ENCODE measurements around the gene JOSD2. TPM values are rescaled to one million over a fixed set of nuclear protein-coding genes. Genes with fewer than 3 reads are reported as not detected.

JOSD2 gene
- total and polyA plus RNA-seq, 4 experiments from 2014 or later: 22.4 to 35.8 (median 28.7) TPM

DNA sequence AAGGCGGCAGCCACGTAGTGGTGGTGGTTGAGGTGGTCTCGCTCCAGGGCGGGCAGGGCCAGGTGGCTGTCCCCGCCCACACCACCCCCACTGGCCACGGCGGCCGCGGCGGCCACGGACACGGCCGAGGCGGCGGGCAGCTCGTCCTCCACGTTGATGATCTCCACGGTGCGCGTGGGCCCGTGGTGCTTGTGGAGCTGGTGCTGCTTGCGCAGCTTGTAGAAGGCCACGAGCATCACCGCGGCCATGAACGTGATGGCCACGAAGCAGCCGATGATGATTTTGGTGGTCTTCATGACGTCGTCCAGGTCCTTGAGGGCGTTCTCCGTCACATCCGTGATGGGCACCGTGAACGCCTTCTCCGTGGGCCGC lies 6.7 kb upstream of the JOSD2 start:
- Mint-ChIP-seq H3K27me3 (peaks cover 0 to 4% of the 10 kb centered on the region in 2 donors), H3K9me3 (no peaks in the 10 kb centered on the region), H3K27ac (no peak overlapping the region), H3K4me3 (no peak overlapping the region), H3K36me3 (no peaks in the 10 kb centered on the region), H3K4me1 (peaks cover 0 to 6% (median 0%) of the 10 kb centered on the region in 4 donors)
- intact Hi-C loops (cut with micrococcal nuclease): no loop called here
- Histone ChIP-seq H3K27ac (ENCODE audit: low read depth, low read length) (no peak overlapping the region), H3K9me3 (ENCODE audit: control insufficient read depth in 1 of 2, low read length in 2 of 2) (no peaks in the 10 kb centered on the region), H3K27me3 (ENCODE audit: insufficient read depth, low read length) (no peaks in the 10 kb centered on the region), H3K4me3 (ENCODE audit: low read length in 2 of 2) (no peak overlapping the region), H3K4me1 (ENCODE audit: insufficient read depth, low read length) (no peaks in the 10 kb centered on the region), H3K36me3 (ENCODE audit: insufficient read depth, low read length) (no peaks in the 10 kb centered on the region)
- peak in 1 of 5 donors; percentile 13 for DNase-seq
- ChIA-PET POLR2A (ENCODE audit: partially characterized antibody) (no interaction called here), CTCF (ENCODE audit: partially characterized antibody) (no interaction called here)

DNA sequence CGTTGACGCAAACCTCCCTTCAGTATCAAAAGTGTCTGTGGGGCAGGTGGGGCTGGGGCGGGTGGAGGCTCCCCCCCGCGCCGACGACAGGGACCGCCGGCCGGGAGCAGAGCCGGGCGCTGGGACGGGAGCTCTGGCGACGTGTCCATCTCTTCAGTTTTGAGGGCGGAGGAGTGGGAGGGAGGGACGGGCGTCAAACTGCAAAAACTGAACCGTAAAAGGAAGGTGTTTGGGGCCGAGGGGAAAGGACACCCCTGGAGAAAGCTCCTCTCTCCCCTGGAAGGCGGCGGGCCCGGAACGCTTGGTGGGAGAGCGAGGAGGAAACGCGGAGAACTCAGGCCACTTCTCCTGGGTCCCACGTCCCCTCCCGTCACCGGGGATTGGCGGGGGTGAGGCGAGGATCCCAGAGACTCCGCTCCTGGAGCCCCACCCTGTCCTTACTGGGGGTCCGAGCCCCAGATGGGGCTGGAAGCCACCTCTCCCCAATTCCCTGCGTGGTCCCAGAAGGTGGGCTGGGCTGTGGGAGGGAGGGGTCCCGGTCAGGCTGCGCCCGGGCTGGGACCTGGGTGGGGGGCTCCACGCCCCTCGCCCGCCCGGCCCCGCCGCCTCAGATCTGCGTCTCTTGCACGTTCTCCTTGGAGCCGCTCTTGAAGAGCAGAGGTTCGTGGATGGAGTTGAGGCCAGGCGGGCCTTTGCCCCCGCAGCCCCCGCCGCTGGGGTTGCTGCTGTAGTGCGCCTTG lies 6.1 kb upstream of the JOSD2 start:
- no peak overlapping the region for H3K27ac Mint-ChIP-seq
- peak in 1 of 5 donors; percentile 17 for DNase-seq
- CTCF ChIA-PET (ENCODE audit: partially characterized antibody): no interaction called here
- Histone ChIP-seq H3K36me3 (ENCODE audit: insufficient read depth, low read length) (no peaks in the 10 kb centered on the region), H3K27ac (ENCODE audit: low read depth, low read length) (no peak overlapping the region), H3K4me1 (ENCODE audit: insufficient read depth, low read length) (no peaks in the 10 kb centered on the region), H3K4me3 (ENCODE audit: low read length in 2 of 2) (no peak overlapping the region), H3K27me3 (ENCODE audit: insufficient read depth, low read length) (no peaks in the 10 kb centered on the region), H3K9me3 (ENCODE audit: control insufficient read depth in 1 of 2, low read length in 2 of 2) (no peaks in the 10 kb centered on the region)
- intact Hi-C loops (cut with micrococcal nuclease): no loop called here
- H3K9me3 Mint-ChIP-seq: no peaks in the 10 kb centered on the region
- POLR2A ChIA-PET (ENCODE audit: partially characterized antibody): no interaction called here
- peaks cover 0 to 6% (median 0%) of the 10 kb centered on the region in 4 donors for H3K4me1 Mint-ChIP-seq
- peaks cover 0 to 4% of the 10 kb centered on the region in 2 donors for H3K27me3 Mint-ChIP-seq
- no peak overlapping the region for H3K4me3 Mint-ChIP-seq
- no peaks in the 10 kb centered on the region for H3K36me3 Mint-ChIP-seq

DNA sequence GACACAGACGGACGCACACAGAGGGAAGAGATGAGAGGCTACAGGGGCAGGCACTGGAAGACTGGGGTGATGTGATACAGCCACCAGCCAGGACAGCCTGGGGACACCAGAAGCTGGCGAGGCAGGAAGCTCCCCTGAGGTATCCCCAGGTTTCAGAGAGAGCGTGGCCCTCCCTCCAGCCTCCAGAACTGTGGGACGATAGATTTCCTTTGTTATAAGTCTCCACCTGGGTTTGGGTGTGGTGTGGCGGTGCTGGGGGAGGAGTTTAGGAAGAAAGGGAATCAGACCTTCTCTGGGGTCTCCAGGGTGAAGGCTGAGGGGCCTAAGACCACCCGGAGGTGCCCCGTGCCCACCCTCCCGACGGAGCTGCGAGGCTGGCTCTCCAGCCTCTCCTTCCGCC lies 5.5 kb upstream of the JOSD2 start:
- H3K4me1 Mint-ChIP-seq: peaks cover 2 to 11% (median 4%) of the 10 kb centered on the region in 4 donors
- no peak overlapping the region for H3K27ac ChIP-seq (ENCODE audit: low read depth, low read length)
- CTCF ChIA-PET (ENCODE audit: partially characterized antibody): no interaction called here

DNA sequence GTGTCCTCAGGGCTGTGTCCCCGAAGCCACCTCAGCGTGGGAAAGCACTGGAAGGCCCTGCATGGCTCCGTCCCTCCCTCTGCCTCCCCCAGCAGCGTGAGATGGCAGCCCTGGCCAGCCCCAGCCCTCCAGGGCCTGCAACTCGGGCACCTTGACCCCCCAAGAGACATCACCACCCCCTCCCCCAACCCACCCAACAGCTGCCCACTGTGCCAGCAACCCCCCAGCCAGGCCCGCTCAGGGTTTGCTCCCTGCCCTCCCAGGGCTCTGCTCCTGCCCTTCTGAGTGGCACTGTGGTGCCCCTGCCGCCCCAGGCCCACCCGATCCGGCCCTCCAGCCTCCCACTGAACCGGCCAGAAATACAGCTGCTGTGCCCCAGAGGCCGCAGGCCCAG lies 4.2 kb upstream of the JOSD2 start:
- DNase-seq: peak in 1 of 5 donors; percentile 10
- H3K36me3 ChIP-seq (ENCODE audit: insufficient read depth, low read length): no peaks in the 10 kb centered on the region
- CTCF ChIA-PET (ENCODE audit: partially characterized antibody): no interaction called here

More for the DNA sequence above, 5.5 kb upstream of the JOSD2 start:
- Mint-ChIP-seq H3K4me3 (no peak overlapping the region), H3K36me3 (peaks cover 0 to under 1% of the 10 kb centered on the region in 2 donors), H3K9me3 (no peaks in the 10 kb centered on the region), H3K27ac (no peak overlapping the region), H3K27me3 (peaks cover 0 to 5% of the 10 kb centered on the region in 2 donors)
- POLR2A ChIA-PET (ENCODE audit: partially characterized antibody): no interaction called here
- H3K4me1 ChIP-seq (ENCODE audit: insufficient read depth, low read length): peaks cover 4% of the 10 kb centered on the region
- no peaks in the 10 kb centered on the region for H3K36me3 ChIP-seq (ENCODE audit: insufficient read depth, low read length)
- H3K27me3 ChIP-seq (ENCODE audit: insufficient read depth, low read length): no peaks in the 10 kb centered on the region
- intact Hi-C loops (cut with micrococcal nuclease): no loop called here
- H3K9me3 ChIP-seq (ENCODE audit: control insufficient read depth in 1 of 2, low read length in 2 of 2): no peaks in the 10 kb centered on the region
- DNase-seq: peak in 1 of 5 donors; percentile 1
- no peak overlapping the region for H3K4me3 ChIP-seq (ENCODE audit: low read length in 2 of 2)

DNA sequence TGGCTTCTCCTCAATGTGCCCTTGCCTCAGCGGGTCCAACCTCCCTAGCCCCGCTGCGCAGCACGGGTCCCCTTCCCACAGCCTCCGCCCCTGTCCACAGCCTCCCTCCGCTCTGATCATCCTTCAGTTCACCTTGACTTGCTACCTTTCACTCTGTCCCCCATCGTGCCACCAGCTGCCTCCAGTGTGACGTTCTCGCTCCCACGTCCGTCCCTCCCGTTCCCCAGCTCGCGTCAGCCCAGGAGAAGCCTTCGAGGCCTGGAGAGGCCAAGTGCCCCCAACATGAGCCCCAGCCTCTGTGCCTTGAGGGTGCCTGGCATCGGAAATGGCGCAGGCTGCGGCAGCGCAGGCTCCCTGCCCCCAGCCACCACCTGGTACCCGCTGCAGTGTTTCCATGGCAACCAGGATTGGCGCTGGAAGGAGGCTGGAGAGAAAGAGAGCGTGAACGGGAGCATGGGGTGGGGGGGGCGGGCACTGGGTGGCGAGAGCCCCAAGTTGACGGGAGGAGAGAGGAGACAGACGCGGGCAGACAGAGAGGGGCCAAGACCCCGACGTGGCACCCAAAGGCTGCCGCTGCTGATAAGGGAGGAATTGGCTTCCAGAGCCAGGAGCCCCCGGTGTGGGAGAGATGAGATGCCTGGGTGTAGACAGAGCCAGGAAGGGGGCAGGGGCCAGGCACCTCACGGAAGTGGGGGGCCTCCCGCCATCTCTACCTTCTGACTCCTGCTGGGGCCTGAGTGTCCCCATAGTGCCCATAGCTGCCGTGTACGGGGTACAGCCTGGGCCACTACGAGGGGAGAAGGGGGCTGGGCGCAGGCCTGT lies 3.6 kb upstream of the JOSD2 start:
- ChIA-PET CTCF (ENCODE audit: partially characterized antibody) (no interaction called here), POLR2A (ENCODE audit: partially characterized antibody) (no interaction called here)
- H3K4me1 ChIP-seq (ENCODE audit: insufficient read depth, low read length): peaks cover 13% of the 10 kb centered on the region
- H3K4me1 Mint-ChIP-seq: peaks cover 7 to 23% (median 14%) of the 10 kb centered on the region in 4 donors
- peaks cover 0 to 3% (median 0%) of the 10 kb centered on the region in 8 donors for H3K9me3 Mint-ChIP-seq
- intact Hi-C loops (cut with micrococcal nuclease): no loop called here
- H3K9me3 ChIP-seq (ENCODE audit: control insufficient read depth in 1 of 2, low read length in 2 of 2): no peaks in the 10 kb centered on the region
- H3K4me3 ChIP-seq (ENCODE audit: low read length in 2 of 2): no peak overlapping the region
- peak in 1 of 5 donors; percentile 42 for DNase-seq
- H3K27me3 ChIP-seq (ENCODE audit: insufficient read depth, low read length): no peaks in the 10 kb centered on the region
- peak overlapping the region in 3 of 8 donors; percentile 12 to 48 (median 24) for H3K4me3 Mint-ChIP-seq
- H3K27ac ChIP-seq (ENCODE audit: low read depth, low read length): no peak overlapping the region
- peak overlapping the region in 2 of 7 donors; percentile 75 to 76 for H3K27ac Mint-ChIP-seq
- peaks cover 0 to 4% of the 10 kb centered on the region in 2 donors for H3K36me3 Mint-ChIP-seq
- peaks cover 0 to 9% of the 10 kb centered on the region in 2 donors for H3K27me3 Mint-ChIP-seq
- no peaks in the 10 kb centered on the region for H3K36me3 ChIP-seq (ENCODE audit: insufficient read depth, low read length)

More for the DNA sequence above, 4.2 kb upstream of the JOSD2 start:
- H3K27me3 Mint-ChIP-seq: peaks cover 0 to 9% of the 10 kb centered on the region in 2 donors
- Histone ChIP-seq H3K27ac (ENCODE audit: low read depth, low read length) (no peak overlapping the region), H3K4me3 (ENCODE audit: low read length in 2 of 2) (no peak overlapping the region), H3K27me3 (ENCODE audit: insufficient read depth, low read length) (no peaks in the 10 kb centered on the region), H3K9me3 (ENCODE audit: control insufficient read depth in 1 of 2, low read length in 2 of 2) (no peaks in the 10 kb centered on the region), H3K4me1 (ENCODE audit: insufficient read depth, low read length) (peaks cover 11% of the 10 kb centered on the region)
- POLR2A ChIA-PET (ENCODE audit: partially characterized antibody): no interaction called here
- intact Hi-C loops (cut with micrococcal nuclease): no loop called here
- H3K4me1 Mint-ChIP-seq: peaks cover 7 to 23% (median 14%) of the 10 kb centered on the region in 4 donors
- H3K4me3 Mint-ChIP-seq: no peak overlapping the region
- H3K9me3 Mint-ChIP-seq: peaks cover 0 to 3% (median 0%) of the 10 kb centered on the region in 8 donors
- no peak overlapping the region for H3K27ac Mint-ChIP-seq
- peaks cover 0 to 4% of the 10 kb centered on the region in 2 donors for H3K36me3 Mint-ChIP-seq

DNA sequence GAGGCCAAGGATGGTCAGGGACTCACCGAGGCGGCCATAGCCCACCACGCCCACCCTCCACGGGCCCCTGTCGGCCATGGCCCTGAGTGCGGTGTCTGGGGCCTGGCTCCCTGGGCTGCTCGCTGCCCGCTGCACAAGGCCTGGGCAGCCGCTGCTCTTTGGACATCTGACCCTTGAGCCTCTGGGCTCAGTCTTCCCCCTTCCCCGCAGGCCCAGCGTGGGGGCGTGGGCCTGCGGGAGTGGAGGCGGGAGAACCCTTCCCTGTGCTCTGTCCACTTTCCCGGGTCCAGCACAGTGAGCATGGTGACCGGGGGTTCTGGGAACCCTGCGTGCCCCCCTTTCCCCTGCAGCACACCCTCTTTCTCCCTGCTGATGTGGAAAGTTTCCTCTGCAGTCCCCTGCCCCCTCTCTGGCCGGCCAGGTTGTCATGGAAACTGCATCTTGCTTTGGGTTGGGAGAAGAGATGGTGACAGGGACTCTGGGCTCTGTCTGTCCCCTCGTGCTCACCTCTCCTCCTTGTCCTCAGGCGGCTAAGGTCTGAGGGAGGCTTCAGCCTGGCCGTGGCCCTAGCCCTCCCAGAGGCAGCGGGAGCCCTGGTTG lies 2.9 kb upstream of the JOSD2 start, which contains the start of gene ASPDH:
ASPDH (minus strand) TSS at position 168 of the 600 bp plus-strand sequence; CDS start at position 78, 90 bp downstream.
- Mint-ChIP-seq H3K9me3 (peaks cover 0 to 3% (median 0%) of the 10 kb centered on the region in 8 donors), H3K36me3 (peaks cover 0 to 4% of the 10 kb centered on the region in 2 donors), H3K4me1 (peaks cover 7 to 29% (median 17%) of the 10 kb centered on the region in 4 donors), H3K27me3 (peaks cover 0 to 9% of the 10 kb centered on the region in 2 donors), H3K27ac (peak within 1 kb of the TSS in 5 of 7 donors; percentile 30 to 87 (median 76)), H3K4me3 (peak within 1 kb of the TSS in 5 of 8 donors; percentile 11 to 72 (median 40))
- intact Hi-C loops (cut with micrococcal nuclease): no loop called here
- DNase-seq: peak in 1 of 5 donors; percentile 32
- Histone ChIP-seq H3K36me3 (ENCODE audit: insufficient read depth, low read length) (no peaks in the 10 kb centered on the region), H3K27ac (ENCODE audit: low read depth, low read length) (no peak within 1 kb of the TSS), H3K27me3 (ENCODE audit: insufficient read depth, low read length) (no peaks in the 10 kb centered on the region), H3K4me3 (ENCODE audit: low read length in 2 of 2) (no peak within 1 kb of the TSS), H3K4me1 (ENCODE audit: insufficient read depth, low read length) (peaks cover 13% of the 10 kb centered on the region), H3K9me3 (ENCODE audit: control insufficient read depth in 1 of 2, low read length in 2 of 2) (no peaks in the 10 kb centered on the region)
- ChIA-PET POLR2A (ENCODE audit: partially characterized antibody) (interaction anchor here (3.1 kb wide), 1 partner anchor 156 kb away, joined by 22 read pairs; no protein-coding TSS in a partner anchor), CTCF (ENCODE audit: partially characterized antibody) (no interaction called here)
